ENCODE measurements around the gene CYP2S1.

Gene CYP2S1

DNA sequence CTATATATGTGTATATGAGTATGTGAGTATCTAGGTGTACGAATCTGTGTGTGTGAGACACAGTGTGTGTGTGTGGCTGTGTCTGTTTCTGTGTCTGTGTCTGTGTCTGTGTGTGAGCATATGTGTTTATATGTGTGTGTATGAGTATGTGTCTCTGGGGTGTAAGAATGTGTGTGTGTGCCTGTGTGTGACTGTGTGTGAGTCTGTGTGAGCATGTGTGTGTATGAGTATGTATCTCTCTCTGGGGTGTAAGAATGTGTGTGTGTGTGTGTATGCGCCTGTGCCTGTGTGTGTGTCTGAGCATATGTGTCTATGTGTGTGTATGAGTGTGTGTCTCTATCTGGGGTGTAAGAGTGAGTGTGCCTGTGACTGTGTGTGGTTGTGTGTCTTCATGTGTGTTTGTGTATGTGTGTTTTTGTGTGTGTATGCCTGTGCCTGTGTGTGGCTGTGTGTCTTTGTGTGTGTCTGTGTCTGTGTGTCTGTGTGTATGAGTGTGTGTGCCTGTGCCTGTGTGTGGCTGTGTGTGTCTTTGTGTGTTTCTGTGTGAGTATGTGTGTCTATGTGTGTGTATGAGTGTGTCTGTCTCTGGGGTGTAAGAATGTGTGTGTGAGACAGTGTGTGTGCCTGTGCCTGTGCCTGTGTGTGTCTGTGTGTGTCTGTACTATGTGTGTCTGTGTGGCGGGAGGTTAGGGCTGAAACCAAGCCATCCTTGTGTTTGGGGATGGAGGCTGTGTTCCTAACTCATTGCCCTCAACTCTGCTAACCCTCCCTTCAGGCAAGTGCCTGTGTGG lies 37.2 kb downstream of the CYP2S1 start:
- Histone ChIP-seq H3K27me3 (ENCODE audit: control insufficient read depth in 3 of 3, insufficient read depth in 3 of 3, low read depth in 1 of 3, low read length in 3 of 3) (no peaks in the 10 kb centered on the region), H4K8ac (ENCODE audit: low read depth, low read length) (no peak overlapping the region), H3K27ac (replicated peaks; ENCODE audit: low read length) (no peak overlapping the region), H2AFZ (ENCODE audit: low read length) (no peak overlapping the region), H3K18ac (ENCODE audit: low read length) (no peak overlapping the region), H3K4me2 (ENCODE audit: insufficient read depth, low read length, poor library complexity, severe bottlenecking) (no peak overlapping the region), H2BK5ac (ENCODE audit: low read length) (no peak overlapping the region), H3K23ac (ENCODE audit: low read depth, low read length, poor library complexity) (peak overlapping the region; percentile 21), H3K4me1 (ENCODE audit: control insufficient read depth in 2 of 2, insufficient read depth in 1 of 2, low read depth in 1 of 2, low read length in 2 of 2) (peaks cover 11 to 14% of the 10 kb centered on the region in 2 donors), H2AK5ac (ENCODE audit: low read depth, low read length) (no peak overlapping the region), H3K9ac (ENCODE audit: low read depth, low read length, poor library complexity) (peak overlapping the region; percentile 66), H3K4me3 (ENCODE audit: low read length in 2 of 2) (peak overlapping the region in 1 of 2 donors; percentile 49), H2BK12ac (ENCODE audit: low read length) (no peak overlapping the region), H3K79me1 (ENCODE audit: low read depth, low read length) (no peaks in the 10 kb centered on the region), H3K4ac (ENCODE audit: low read length) (no peak overlapping the region), H2BK120ac (ENCODE audit: low read depth, low read length) (no peak overlapping the region), H3K9me3 (replicated peaks in 1 of 2; ENCODE audit: control insufficient read depth in 2 of 2, insufficient read depth in 1 of 2, low read depth in 1 of 2, low read length in 2 of 2) (no peaks in the 10 kb centered on the region), H2BK15ac (ENCODE audit: low read length) (no peak overlapping the region), H3K36me3 (replicated peaks in 1 of 2; ENCODE audit: control insufficient read depth in 2 of 2, insufficient read depth in 2 of 2, low read length in 2 of 2) (peaks cover 0 to 25% of the 10 kb centered on the region in 2 donors), H3K14ac (ENCODE audit: low read length) (peak overlapping the region; percentile 25), H4K91ac (ENCODE audit: low read depth, low read length, poor library complexity) (no peak overlapping the region)
- no CpG with 5 or more reads among the region's 3 CpGs for WGBS, 2 donors (ENCODE audit: extremely low coverage in 2 of 2, insufficient read length in 2 of 2, insufficient replicate concordance in 1 of 2)
- no peak for DNase-seq (ENCODE audit: low spot score)

GRCh38 chr19:41232686-41233085 lies 39.7 kb downstream of the CYP2S1 start:
- no peak overlapping the region for H2AFZ ChIP-seq (ENCODE audit: low read length)
- H2BK12ac ChIP-seq (ENCODE audit: low read length) = no peak overlapping the region
- no peaks in the 10 kb centered on the region for H3K79me1 ChIP-seq (ENCODE audit: low read depth, low read length)
- no peak overlapping the region for H4K8ac ChIP-seq (ENCODE audit: low read depth, low read length)
- no peak overlapping the region for H3K18ac ChIP-seq (ENCODE audit: low read length)
- no peak overlapping the region for H2BK120ac ChIP-seq (ENCODE audit: low read depth, low read length)
- H3K36me3 ChIP-seq (replicated peaks in 1 of 2; ENCODE audit: control insufficient read depth in 2 of 2, insufficient read depth in 2 of 2, low read length in 2 of 2) = peaks cover 2 to 25% of the 10 kb centered on the region in 2 donors
- H2AK5ac ChIP-seq (ENCODE audit: low read depth, low read length) = no peak overlapping the region
- WGBS, 2 donors (ENCODE audit: extremely low coverage in 2 of 2, insufficient read length in 2 of 2, insufficient replicate concordance in 1 of 2) = no CpG with 5 or more reads among the region's 8 CpGs
- H3K23ac ChIP-seq (ENCODE audit: low read depth, low read length, poor library complexity) = no peak overlapping the region
- H3K4me1 ChIP-seq (ENCODE audit: control insufficient read depth in 2 of 2, insufficient read depth in 1 of 2, low read depth in 1 of 2, low read length in 2 of 2) = no peaks in the 10 kb centered on the region
- no peaks in the 10 kb centered on the region for H3K9me3 ChIP-seq (replicated peaks in 1 of 2; ENCODE audit: control insufficient read depth in 2 of 2, insufficient read depth in 1 of 2, low read depth in 1 of 2, low read length in 2 of 2)
- H3K14ac ChIP-seq (ENCODE audit: low read length) = no peak overlapping the region
- H4K91ac ChIP-seq (ENCODE audit: low read depth, low read length, poor library complexity) = no peak overlapping the region
- H2BK5ac ChIP-seq (ENCODE audit: low read length) = no peak overlapping the region
- H3K27ac ChIP-seq (replicated peaks; ENCODE audit: low read length) = no peak overlapping the region
- no peak for DNase-seq (ENCODE audit: low spot score)
- H2BK15ac ChIP-seq (ENCODE audit: low read length) = no peak overlapping the region
- no peak overlapping the region for H3K4me2 ChIP-seq (ENCODE audit: insufficient read depth, low read length, poor library complexity, severe bottlenecking)
- no peak overlapping the region for H3K4ac ChIP-seq (ENCODE audit: low read length)
- H3K9ac ChIP-seq (ENCODE audit: low read depth, low read length, poor library complexity) = no peak overlapping the region
- H3K27me3 ChIP-seq (ENCODE audit: control insufficient read depth in 3 of 3, insufficient read depth in 3 of 3, low read depth in 1 of 3, low read length in 3 of 3) = no peaks in the 10 kb centered on the region
- no peak overlapping the region for H3K4me3 ChIP-seq (ENCODE audit: low read length in 2 of 2)

DNA sequence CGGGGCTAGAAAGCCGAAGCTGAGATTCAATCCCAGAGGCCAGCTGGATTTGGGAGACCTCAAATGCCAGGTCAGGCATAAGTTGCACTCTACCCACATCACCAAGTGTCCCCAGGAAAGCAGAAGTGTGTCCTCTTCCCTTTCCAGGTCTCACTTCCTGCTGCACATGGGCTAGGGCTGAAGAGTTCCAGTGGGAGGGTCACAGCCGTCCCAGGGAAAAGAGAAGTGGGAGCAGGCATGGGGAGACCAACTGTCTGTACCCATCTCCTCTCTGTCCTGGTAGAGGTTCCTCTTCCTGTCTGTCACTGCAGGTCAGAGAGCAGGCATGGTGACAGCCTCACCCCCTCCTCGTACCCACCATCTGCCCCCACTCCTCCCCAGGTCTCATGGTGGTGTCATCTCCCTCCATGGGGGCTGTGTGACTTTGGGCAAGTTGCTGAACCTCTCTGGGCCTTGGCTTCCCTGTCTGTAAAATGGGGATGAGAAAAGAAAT lies 40.8 kb downstream of the CYP2S1 start:
- H3K18ac ChIP-seq (ENCODE audit: low read length) = no peak overlapping the region
- no peak overlapping the region for H3K14ac ChIP-seq (ENCODE audit: low read length)
- DNase-seq (ENCODE audit: low spot score) = no peak
- no peak overlapping the region for H2AFZ ChIP-seq (ENCODE audit: low read length)
- no peak overlapping the region for H2BK120ac ChIP-seq (ENCODE audit: low read depth, low read length)
- H2AK5ac ChIP-seq (ENCODE audit: low read depth, low read length) = no peak overlapping the region
- H3K27me3 ChIP-seq (ENCODE audit: control insufficient read depth in 3 of 3, insufficient read depth in 3 of 3, low read depth in 1 of 3, low read length in 3 of 3) = no peaks in the 10 kb centered on the region
- H3K4me1 ChIP-seq (ENCODE audit: control insufficient read depth in 2 of 2, insufficient read depth in 1 of 2, low read depth in 1 of 2, low read length in 2 of 2) = no peaks in the 10 kb centered on the region
- peaks cover 5 to 30% of the 10 kb centered on the region in 2 donors for H3K36me3 ChIP-seq (replicated peaks in 1 of 2; ENCODE audit: control insufficient read depth in 2 of 2, insufficient read depth in 2 of 2, low read length in 2 of 2)
- peak overlapping the region in 1 of 2 donors; percentile 1 for H3K4me3 ChIP-seq (ENCODE audit: low read length in 2 of 2)
- no peak overlapping the region for H3K27ac ChIP-seq (replicated peaks; ENCODE audit: low read length)
- WGBS, 2 donors (ENCODE audit: extremely low coverage in 2 of 2, insufficient read length in 2 of 2, insufficient replicate concordance in 1 of 2) = no CpG with 5 or more reads among the region's 4 CpGs
- H3K4me2 ChIP-seq (ENCODE audit: insufficient read depth, low read length, poor library complexity, severe bottlenecking) = no peak overlapping the region
- H2BK15ac ChIP-seq (ENCODE audit: low read length) = no peak overlapping the region
- no peaks in the 10 kb centered on the region for H3K9me3 ChIP-seq (replicated peaks in 1 of 2; ENCODE audit: control insufficient read depth in 2 of 2, insufficient read depth in 1 of 2, low read depth in 1 of 2, low read length in 2 of 2)
- H3K4ac ChIP-seq (ENCODE audit: low read length) = no peak overlapping the region
- H4K91ac ChIP-seq (ENCODE audit: low read depth, low read length, poor library complexity) = no peak overlapping the region
- H2BK12ac ChIP-seq (ENCODE audit: low read length) = no peak overlapping the region
- no peak overlapping the region for H3K9ac ChIP-seq (ENCODE audit: low read depth, low read length, poor library complexity)
- H3K23ac ChIP-seq (ENCODE audit: low read depth, low read length, poor library complexity) = no peak overlapping the region
- H2BK5ac ChIP-seq (ENCODE audit: low read length) = no peak overlapping the region
- H4K8ac ChIP-seq (ENCODE audit: low read depth, low read length) = no peak overlapping the region
- H3K79me1 ChIP-seq (ENCODE audit: low read depth, low read length) = no peaks in the 10 kb centered on the region

DNA sequence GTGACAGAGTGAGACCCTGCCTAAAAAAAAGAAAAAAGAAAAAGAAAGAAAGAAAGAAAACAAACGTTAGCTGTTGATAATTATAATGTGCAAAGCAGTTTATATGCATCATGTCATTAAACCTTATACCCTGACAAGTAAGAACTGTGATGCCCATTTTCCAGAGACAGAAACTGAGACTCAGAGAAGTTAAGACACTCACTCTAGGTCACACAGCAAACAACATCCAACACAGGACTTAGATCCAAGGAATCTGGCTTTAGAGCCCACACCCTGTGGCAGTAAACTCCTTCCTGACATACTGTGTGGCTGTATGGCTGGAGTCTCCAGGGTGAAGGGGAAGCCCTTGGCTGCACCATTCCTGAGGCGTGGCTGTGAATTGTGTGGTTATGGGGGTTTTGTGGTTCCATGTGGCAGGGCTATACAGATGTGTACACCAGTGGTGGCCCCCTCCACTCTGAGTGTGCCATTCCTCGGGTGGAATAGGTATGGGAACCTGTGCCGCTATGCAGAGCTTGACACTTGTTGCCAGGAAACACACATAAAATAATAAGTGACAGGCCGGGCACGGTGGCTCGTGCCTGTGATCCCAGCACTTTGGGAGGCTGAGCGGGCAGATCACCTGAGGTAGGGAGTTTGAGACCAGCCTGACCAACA lies 41.6 kb downstream of the CYP2S1 start:
- Histone ChIP-seq H3K36me3 (replicated peaks in 1 of 2; ENCODE audit: control insufficient read depth in 2 of 2, insufficient read depth in 2 of 2, low read length in 2 of 2) (peaks cover 11 to 36% of the 10 kb centered on the region in 2 donors), H3K14ac (ENCODE audit: low read length) (no peak overlapping the region), H3K79me1 (ENCODE audit: low read depth, low read length) (no peaks in the 10 kb centered on the region), H2BK15ac (ENCODE audit: low read length) (no peak overlapping the region), H3K4me1 (ENCODE audit: control insufficient read depth in 2 of 2, insufficient read depth in 1 of 2, low read depth in 1 of 2, low read length in 2 of 2) (no peaks in the 10 kb centered on the region), H3K4ac (ENCODE audit: low read length) (no peak overlapping the region), H3K27me3 (ENCODE audit: control insufficient read depth in 3 of 3, insufficient read depth in 3 of 3, low read depth in 1 of 3, low read length in 3 of 3) (no peaks in the 10 kb centered on the region), H3K23ac (ENCODE audit: low read depth, low read length, poor library complexity) (no peak overlapping the region), H3K4me3 (ENCODE audit: low read length in 2 of 2) (no peak overlapping the region), H2AK5ac (ENCODE audit: low read depth, low read length) (no peak overlapping the region), H3K4me2 (ENCODE audit: insufficient read depth, low read length, poor library complexity, severe bottlenecking) (no peak overlapping the region), H3K18ac (ENCODE audit: low read length) (no peak overlapping the region), H3K27ac (replicated peaks; ENCODE audit: low read length) (no peak overlapping the region), H2AFZ (ENCODE audit: low read length) (no peak overlapping the region), H4K8ac (ENCODE audit: low read depth, low read length) (no peak overlapping the region), H3K9me3 (replicated peaks in 1 of 2; ENCODE audit: control insufficient read depth in 2 of 2, insufficient read depth in 1 of 2, low read depth in 1 of 2, low read length in 2 of 2) (no peaks in the 10 kb centered on the region), H4K91ac (ENCODE audit: low read depth, low read length, poor library complexity) (no peak overlapping the region), H2BK5ac (ENCODE audit: low read length) (no peak overlapping the region), H2BK12ac (ENCODE audit: low read length) (no peak overlapping the region), H2BK120ac (ENCODE audit: low read depth, low read length) (no peak overlapping the region), H3K9ac (ENCODE audit: low read depth, low read length, poor library complexity) (no peak overlapping the region)
- WGBS, 2 donors (ENCODE audit: extremely low coverage in 2 of 2, insufficient read length in 2 of 2, insufficient replicate concordance in 1 of 2) = no CpG with 5 or more reads among the region's 8 CpGs
- DNase-seq (ENCODE audit: low spot score) = no peak
